CD1c-positive myeloid dendritic cell (primary cell): Measurements from ENCODE around the gene IARS2.
A peak's percentile ranks its signal among the peaks of the same experiment; 100 is the strongest.
"Not testable (repeated sequence)": the region's sequence is repeated elsewhere in the genome, so short reads cannot be mapped to it uniquely, and the experiment has no call there.

ENCODE experiments used
- DNase-seq: peaks from one replicate; pipeline ENCODE4 v3.0.0-alpha.2; 2016; ENCODE audit errors: extremely low spot score

IARS2 gene

DNA sequence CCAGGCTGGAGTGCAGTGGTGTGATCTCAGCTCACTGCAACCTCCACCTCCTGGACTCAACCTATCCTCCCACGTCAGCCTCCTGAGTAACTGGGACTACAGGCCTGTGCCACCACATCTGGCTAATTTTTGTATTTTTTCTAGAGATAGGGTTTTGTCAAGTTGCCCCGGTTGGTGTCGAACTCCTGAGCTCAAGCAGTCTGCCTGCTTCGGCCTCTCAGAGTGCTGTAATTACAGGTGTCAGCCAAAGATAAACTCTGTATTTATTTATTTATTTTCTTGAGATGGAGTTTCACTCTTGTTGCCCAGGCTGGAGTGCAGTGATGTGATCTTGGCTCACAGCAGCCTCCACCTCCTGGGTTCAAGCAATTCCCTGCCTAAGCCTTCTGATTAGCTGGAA, 18.7 kb downstream of the IARS2 start:
- not testable (repeated sequence) for DNase-seq

GRCh38 chr1:220113136-220113695, 19.3 kb downstream of the IARS2 start:
- DNase-seq, result peak; percentile 55

DNA sequence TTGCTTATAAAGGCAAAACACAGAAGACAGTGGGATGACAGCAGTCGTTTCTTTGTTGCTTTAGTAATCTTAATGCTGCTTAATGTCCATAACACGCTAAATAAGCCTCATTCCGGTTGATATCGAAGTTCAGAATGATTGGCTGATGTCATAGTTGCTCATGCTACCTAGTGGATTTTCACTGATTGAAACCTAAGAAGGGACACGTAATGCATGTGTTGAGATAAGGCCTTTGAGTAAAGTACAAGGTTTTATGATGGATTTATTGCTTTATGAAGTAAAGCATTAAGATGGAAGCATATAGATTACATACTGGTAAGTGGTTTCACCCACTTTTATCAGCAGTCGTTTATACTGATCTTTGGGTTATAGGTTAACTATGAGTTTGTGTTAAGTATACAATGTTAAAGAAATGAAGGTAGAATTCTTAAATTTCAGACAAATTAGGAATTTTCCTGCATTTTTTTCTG, 25.1 kb downstream of the IARS2 start:
- no peak for DNase-seq

DNA sequence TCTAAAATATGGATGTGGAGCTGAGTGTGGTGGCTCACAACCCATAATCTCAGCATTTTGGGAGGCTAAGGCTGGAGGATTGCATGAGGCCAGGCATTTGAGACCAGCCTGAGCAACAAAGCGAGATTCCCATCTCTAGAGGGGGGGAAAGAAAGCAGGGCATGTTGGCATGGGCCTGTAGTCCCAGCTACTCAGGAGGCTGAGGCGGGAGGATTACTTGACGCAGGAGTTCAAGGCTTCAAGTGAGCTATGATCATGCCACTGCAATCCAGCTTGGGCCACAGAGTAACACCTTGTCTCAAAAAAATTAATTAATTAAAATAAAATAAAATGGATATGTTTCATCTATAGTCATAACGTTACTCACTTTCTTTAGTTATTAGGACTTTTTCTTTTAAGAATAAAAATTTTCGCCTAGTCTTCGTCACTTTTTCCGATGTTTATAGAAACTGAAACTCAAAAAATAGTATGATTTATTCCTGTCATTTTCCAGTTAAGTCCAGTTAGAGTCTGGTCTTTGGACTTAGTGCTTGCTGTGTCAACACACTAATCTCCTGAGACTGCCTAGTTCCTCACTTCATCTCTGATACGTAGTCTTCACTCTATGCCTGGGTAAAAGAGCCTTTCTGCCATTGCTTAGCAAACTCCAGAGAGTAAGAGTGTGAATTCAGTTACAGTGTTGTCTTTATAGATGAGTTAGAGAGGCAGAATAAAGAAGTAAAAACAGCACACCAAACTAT, 28.0 kb downstream of the IARS2 start:
- DNase-seq, result no peak

- DNase-seq, result no peak
Measured at GRCh38 chr1:220123066-220123465, 29.1 kb downstream of the IARS2 start.

- DNase-seq, result peak; percentile 7
Measured at GRCh38 chr1:220123889-220124288, 30.0 kb downstream of the IARS2 start.

- DNase-seq, result no peak
Measured at GRCh38 chr1:220124542-220124941, 30.6 kb downstream of the IARS2 start.

- DNase-seq, result no peak
Measured at GRCh38 chr1:220127076-220127475, 33.1 kb downstream of the IARS2 start.

- DNase-seq, result no peak
Measured at GRCh38 chr1:220129479-220130210, 35.7 kb downstream of the IARS2 start.

GRCh38 chr1:220135755-220136154, 41.8 kb downstream of the IARS2 start:
- no peak for DNase-seq

- no peak for DNase-seq
Measured at GRCh38 chr1:220137019-220137786, 43.3 kb downstream of the IARS2 start.

DNA sequence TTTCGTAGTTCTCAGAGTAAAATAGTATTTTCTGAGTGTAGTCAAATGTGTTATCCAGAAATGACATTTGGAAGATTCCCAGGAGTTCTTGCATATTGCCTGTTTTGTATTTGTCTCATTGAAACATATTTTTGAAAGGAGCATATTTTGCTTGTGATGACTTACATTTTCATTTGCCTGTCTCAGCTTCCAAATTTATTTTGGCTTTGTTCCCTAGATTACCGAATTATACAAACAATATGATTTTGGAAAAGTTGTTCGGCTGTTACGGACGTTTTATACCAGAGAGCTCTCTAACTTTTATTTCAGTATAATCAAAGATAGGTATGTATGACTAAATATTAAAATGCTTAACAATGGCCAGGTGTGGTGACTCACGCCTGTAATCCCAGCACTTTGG, 46.0 kb downstream of the IARS2 start:
- DNase-seq, result no peak

- DNase-seq, result no peak
Measured at GRCh38 chr1:220144051-220144450, 50.1 kb downstream of the IARS2 start.

GRCh38 chr1:220149742-220150141, 55.8 kb downstream of the IARS2 start:
- DNase-seq, result no peak

DNA sequence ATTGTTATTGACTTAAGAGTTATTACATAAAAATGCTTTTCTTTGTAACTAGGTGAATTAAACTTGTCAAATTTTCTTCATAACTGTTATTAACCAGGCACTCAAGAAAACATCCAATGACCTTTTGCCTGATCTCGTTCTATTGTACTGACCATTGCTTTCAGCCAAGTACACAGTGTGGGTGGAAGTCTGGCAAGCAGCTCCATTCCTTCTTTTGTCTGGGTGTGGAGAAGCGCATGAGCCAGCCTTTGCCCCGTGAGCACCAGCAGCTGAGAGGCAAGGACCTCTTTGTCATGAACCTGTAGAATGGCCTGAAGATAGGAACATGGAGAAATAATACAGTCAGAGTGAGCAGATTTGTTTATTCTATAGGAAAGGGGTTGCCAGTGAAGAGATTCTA, 57.5 kb downstream of the IARS2 start:
- DNase-seq, result no peak

DNA sequence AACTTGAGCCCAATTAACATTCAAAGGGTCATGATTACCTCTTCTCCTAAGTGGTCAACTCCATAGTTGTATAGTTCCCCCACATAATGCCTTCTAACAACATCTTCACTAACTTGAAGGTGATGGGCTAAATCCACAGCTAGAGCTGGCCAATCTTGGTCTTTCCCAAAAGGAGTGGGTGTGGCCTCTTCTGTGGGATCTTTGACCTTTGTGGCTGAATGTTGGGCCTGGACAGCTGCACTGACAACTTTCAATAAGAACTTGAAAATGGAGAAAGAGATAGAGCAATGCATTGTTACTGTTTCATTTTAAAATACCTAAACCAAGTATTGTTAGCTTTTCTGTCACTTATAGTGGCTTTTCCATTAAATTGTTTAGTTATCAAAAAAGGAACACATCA, 59.2 kb downstream of the IARS2 start:
- DNase-seq, result no peak

DNA sequence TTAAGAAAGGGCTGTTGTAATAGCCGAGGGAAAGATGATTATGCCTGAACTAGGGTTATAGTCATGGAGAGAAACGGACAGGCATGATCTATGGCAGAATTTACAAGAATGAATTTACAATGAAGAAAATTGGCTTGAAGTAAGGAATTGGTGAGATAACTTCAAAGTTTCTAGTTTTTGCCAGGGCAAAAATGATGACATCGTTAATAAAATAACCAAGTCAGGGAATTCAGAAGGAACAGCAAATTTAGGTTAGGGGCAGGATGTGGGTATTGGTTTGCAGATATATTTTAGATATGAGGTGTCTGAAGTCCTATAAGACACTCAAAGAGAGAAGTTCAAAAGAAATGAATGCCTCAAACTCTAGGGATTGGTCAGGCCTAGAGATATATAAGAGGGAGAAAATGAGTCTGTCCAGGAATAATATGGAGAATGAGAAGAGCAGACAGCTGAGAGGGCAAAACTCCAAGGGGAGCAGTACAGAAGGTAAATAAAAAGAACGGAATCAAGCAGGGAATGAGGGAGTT, 62.8 kb downstream of the IARS2 start:
- DNase-seq, result no peak

DNA sequence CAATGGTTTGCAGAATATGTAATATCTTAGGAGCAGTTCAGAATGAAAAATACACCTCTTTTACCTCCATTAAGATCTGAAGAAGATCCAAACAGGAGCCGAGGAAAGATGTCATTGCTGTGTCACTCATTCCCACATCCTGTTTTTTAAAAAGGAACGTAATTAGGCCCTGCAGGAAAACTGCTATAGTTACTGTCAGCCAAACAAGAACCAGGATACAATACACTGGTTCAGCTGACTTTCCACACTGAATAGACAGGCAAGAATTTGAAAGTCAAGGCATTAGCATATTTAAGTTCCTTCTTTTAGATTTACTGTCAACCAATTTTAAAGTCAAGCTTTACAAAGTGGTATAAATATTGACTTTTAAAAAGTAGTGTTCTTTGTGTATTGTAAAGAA, 63.8 kb downstream of the IARS2 start:
- peak; percentile 10 for DNase-seq

GRCh38 chr1:220158530-220158929, 64.6 kb downstream of the IARS2 start:
- DNase-seq, result not testable (repeated sequence)

DNA sequence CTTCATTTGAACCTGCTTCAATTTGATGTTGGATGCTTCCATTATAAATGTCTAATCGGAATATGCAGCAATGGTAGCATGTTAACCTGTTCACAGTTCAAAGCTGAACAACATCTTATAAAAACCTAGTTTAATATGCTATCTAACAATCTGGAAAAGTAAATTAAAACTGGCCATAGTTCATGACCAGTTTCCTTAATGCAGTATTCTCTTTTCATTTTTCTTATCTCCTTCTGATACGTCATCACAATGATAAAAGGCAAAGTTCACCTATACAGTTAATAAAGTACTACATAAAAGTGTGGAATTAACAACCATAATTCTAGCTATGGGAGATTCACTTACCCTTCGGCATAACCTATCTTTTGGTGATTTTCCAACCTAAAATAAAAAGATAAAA, 65.1 kb downstream of the IARS2 start:
- DNase-seq, result no peak

DNA sequence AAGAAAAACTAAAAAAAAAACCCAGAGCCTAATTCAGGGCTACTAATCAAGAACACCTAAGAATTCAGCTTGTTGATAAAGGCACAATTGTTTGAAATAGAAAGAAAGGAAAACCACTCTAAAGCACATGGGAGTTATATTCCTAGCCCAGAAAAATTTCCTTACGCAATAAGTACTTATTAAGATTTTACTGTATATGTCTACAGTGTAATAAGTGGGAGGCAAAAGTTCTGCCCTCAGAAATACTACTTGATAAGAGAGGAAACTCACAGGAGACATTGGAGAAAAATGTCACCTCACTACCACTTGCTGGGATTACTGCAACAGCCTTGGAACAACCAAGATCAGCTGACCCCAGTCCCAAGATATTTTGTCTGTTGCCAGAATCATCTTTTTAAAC, 66.1 kb downstream of the IARS2 start:
- no peak for DNase-seq

GRCh38 chr1:220164116-220164515, 70.2 kb downstream of the IARS2 start:
- no peak for DNase-seq
